Spinal cord (tissue), 10 donors: Measurements from ENCODE around the gene ITGA1. TPM values are rescaled to one million over a fixed set of nuclear protein-coding genes. Genes with fewer than 3 reads are reported as not detected.

ENCODE experiments used
- DNase-seq, 6 donors: peaks; one replicate each; pipeline versions ENCODE4 v3.0.0 to v3.0.0-alpha.2; 2013 to 2015; ENCODE audit warnings: low spot score in 6 of 6, low read depth in 4 of 6
- H3K27ac ChIP-seq: one replicate; pipeline ENCODE4 v1.5.1; 2013; ENCODE audit warnings: low read depth, low read length, control low read depth
- H3K27me3 ChIP-seq: one replicate; pipeline ENCODE4 v1.6.1; 2013; ENCODE audit warnings: low read length; ENCODE audit not compliant: control insufficient read depth, insufficient read depth
- H3K36me3 ChIP-seq: one replicate; pipeline ENCODE4 v1.6.1; 2013; ENCODE audit warnings: low read length; ENCODE audit not compliant: control insufficient read depth, insufficient read depth
- H3K4me1 ChIP-seq: one replicate; pipeline ENCODE4 v1.6.1; 2013; ENCODE audit warnings: low read length; ENCODE audit not compliant: control insufficient read depth, insufficient read depth
- H3K4me3 ChIP-seq: one replicate; pipeline ENCODE4 v1.5.1; 2013; ENCODE audit warnings: low read depth, low read length, control low read depth
- H3K9me3 ChIP-seq: one replicate; pipeline ENCODE4 v1.6.1; 2013; ENCODE audit warnings: low read length; ENCODE audit not compliant: control insufficient read depth, insufficient read depth
- WGBS: methylation state at CpG from one replicate; pipeline ENCODE4 v1.1.5; 2013; ENCODE audit warnings: missing lambda C conversion rate; ENCODE audit not compliant: insufficient coverage; 5-methylcytosine and 5-hydroxymethylcytosine counted together
- polyA plus RNA-seq, 2 donors: library from polyadenylated mRNA; unstranded; fragments of 120-200 nt; gene quantifications; one replicate each; pipeline ENCODE4 v1.2.1, GENCODE V29; 2013; ENCODE audit not compliant: insufficient read length in 2 of 2
- total RNA-seq, 2 donors: library from RNA; depleted of rRNA in 1 of 2; stranded (reverse); fragments of 120-200 nt in 1 of 2; fragments of >200 nt in 1 of 2; gene quantifications; one replicate each; pipeline versions ENCODE4 v1.2.3 to v1.2.4, GENCODE V29; 2013 to 2014
- donor health status: healthy.

The ITGA1 gene
- total and polyA plus RNA-seq, 4 donors: 8.2 to 64.0 (median 17.3) TPM

DNA sequence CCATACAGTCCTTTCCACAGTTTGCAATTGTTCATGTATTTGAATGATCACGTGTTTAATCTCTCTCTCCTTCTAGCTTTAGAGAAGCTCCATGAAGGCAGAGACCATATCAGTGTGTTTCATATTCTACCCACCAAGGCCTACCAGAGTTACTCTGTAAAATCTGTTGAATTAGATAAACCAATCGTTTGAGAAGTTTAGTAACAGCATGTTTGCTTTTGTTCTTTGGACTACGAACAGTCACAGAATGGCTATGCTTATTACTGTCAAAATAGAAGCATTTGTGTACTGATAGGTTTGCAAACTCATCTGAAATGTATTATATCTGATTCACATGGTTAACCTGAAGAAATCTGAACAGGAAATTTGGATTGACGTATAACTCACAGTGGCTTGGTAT, 93.8 kb downstream of the ITGA1 start:
- Histone ChIP-seq H3K27ac (no peak overlapping the region), H3K27me3 (no peaks in the 10 kb centered on the region)
- WGBS: 80% methylated on average over 1 of the region's 4 CpGs

DNA sequence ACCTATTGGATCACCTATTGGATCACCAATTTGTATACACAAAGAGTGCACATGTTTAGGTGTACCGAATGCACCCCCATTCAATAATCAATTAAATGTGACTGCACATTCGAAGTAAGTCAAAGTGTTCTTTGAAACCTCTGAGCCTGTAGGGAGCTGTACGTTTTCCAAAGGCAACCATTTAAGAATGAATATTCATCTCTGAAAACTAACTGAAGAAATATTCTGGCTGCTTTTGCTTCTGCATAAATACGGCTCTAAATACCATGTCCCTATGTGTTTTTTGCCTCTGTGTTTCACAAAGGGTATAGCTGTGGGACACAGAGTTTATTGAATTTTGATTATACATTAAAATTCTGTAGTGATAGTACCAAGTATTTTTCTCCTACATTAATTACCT, 95.4 kb downstream of the ITGA1 start:
- no peak overlapping the region for H3K4me3 ChIP-seq
- no peaks in the 10 kb centered on the region for H3K36me3 ChIP-seq
- 86% methylated on average over 3 of the region's 4 CpGs for WGBS
- H3K27me3 ChIP-seq: no peaks in the 10 kb centered on the region
- no peaks in the 10 kb centered on the region for H3K4me1 ChIP-seq
- no peak overlapping the region for H3K27ac ChIP-seq
- no peaks in the 10 kb centered on the region for H3K9me3 ChIP-seq
- no peak for DNase-seq

More for the DNA sequence above, 93.8 kb downstream of the ITGA1 start:
- no peaks in the 10 kb centered on the region for H3K36me3 ChIP-seq
- no peaks in the 10 kb centered on the region for H3K9me3 ChIP-seq
- DNase-seq: no peak
- H3K4me3 ChIP-seq: no peak overlapping the region
- no peaks in the 10 kb centered on the region for H3K4me1 ChIP-seq

DNA sequence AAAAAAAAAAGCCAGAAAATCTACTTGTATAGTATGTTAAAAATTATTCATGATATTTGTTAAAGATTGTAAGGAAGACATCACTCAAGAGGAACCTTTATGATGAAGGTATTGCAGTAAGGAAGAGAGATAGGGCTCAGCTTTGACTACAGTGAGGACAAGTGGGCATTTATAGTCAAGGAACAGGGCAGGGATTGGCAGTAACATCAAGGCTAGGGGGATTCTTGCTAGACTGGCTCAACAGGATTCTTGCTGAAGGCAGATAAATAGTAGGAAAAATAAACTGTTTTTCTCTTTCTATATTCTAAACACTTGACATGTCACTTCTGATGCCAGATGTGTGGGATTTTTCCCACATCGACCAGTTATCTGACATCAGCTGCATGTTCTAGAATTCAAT, 96.7 kb downstream of the ITGA1 start:
- DNase-seq: no peak
- Histone ChIP-seq H3K27me3 (no peaks in the 10 kb centered on the region), H3K4me1 (no peaks in the 10 kb centered on the region), H3K4me3 (no peak overlapping the region), H3K9me3 (no peaks in the 10 kb centered on the region), H3K27ac (no peak overlapping the region), H3K36me3 (no peaks in the 10 kb centered on the region)
- WGBS: 83% methylated on average over 1 of the region's 1 CpG

DNA sequence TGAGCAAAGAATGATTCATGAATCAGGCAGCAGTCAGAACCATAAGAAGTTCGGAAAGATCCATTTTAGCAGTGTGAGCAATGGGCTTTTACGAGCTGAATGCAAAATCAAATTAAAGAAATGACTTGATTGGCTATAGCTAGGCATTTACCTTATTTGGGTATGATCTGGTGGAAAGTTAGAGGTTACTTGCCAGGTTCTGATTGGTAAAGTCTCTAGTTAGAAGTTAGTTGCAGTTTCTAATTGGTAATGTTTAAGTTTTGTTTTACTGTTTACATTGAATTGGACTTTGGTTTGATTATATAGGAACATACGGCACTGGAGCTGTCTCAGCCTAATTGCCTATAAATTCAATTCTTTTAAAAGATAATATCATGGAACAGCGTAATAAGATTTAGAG, 97.9 kb downstream of the ITGA1 start:
- no peaks in the 10 kb centered on the region for H3K36me3 ChIP-seq
- DNase-seq: no peak
- no peaks in the 10 kb centered on the region for H3K4me1 ChIP-seq
- H3K4me3 ChIP-seq: no peak overlapping the region
- H3K27ac ChIP-seq: no peak overlapping the region
- WGBS: 100% methylated on average over 3 of the region's 4 CpGs
- H3K27me3 ChIP-seq: no peaks in the 10 kb centered on the region
- H3K9me3 ChIP-seq: no peaks in the 10 kb centered on the region

DNA sequence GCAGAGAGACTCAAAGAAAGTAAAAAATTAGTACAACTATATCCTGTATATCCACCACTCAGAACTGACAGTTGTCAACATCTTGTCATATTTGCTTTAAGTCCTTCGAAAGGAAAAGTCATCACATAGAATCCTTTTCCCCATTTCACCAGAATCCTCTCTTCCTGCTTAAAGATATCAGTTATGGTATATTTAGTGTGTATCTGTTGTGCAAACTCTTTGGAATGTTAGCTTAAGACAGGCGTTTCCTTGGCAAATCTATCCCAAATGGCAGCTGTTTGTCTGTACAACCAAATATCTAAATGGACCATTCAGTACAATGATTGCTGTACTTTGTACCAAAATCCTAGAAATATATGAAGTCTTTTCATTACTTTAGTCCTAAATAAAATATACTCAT, 98.5 kb downstream of the ITGA1 start:
- H3K27me3 ChIP-seq: no peaks in the 10 kb centered on the region
- no peaks in the 10 kb centered on the region for H3K9me3 ChIP-seq
- H3K4me1 ChIP-seq: no peaks in the 10 kb centered on the region
- H3K4me3 ChIP-seq: no peak overlapping the region
- no peaks in the 10 kb centered on the region for H3K36me3 ChIP-seq
- DNase-seq: no peak
- WGBS: no CpG with 5 or more reads among the region's 2 CpGs
- H3K27ac ChIP-seq: no peak overlapping the region

DNA sequence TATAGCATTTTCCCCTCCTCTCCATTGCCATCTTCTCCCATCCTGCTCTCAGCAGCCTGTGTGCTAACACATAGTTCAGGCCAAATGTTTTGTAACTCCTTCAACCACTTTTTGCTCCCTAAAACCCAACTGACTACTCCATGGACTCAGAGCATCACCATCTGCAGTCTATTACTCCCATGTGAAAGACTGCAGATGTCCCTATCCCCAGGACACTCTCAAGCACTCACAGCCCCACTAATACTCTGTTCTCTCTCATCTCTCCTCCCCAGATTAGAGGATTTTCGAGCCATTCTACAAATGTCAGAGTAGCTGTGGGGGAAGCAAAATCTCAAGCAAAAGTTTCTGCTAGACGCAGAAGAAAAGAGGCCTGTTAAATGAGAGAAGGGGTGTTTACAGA, 99.3 kb downstream of the ITGA1 start:
- no CpG with 5 or more reads among the region's 2 CpGs for WGBS
- Histone ChIP-seq H3K27me3 (no peaks in the 10 kb centered on the region), H3K4me3 (no peak overlapping the region), H3K9me3 (no peaks in the 10 kb centered on the region), H3K36me3 (no peaks in the 10 kb centered on the region), H3K4me1 (no peaks in the 10 kb centered on the region), H3K27ac (no peak overlapping the region)
- no peak for DNase-seq

DNA sequence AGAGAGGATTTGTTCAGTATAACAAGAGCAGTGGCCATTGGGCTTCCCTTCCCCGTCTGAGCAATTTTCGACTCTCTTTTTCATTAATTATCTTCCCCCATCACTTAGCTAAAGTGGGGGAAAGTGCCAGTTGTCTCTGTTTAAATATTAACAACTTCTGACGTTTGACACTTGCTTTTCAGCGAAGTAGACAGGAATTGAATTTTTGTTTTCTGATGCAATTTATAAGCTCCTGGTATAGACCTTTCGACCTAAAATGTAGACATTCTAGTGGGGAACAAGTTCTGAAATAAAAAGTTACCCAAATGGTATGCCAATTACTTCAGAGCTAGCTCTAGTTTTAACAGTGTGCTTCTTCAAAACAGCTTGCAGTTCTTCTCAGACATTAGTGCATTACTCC, 100.6 kb downstream of the ITGA1 start:
- no peaks in the 10 kb centered on the region for H3K27me3 ChIP-seq
- H3K36me3 ChIP-seq: no peaks in the 10 kb centered on the region
- H3K27ac ChIP-seq: no peak overlapping the region
- H3K9me3 ChIP-seq: no peaks in the 10 kb centered on the region
- no CpG with 5 or more reads among the region's 5 CpGs for WGBS
- H3K4me1 ChIP-seq: no peaks in the 10 kb centered on the region
- no peak for DNase-seq
- no peak overlapping the region for H3K4me3 ChIP-seq

DNA sequence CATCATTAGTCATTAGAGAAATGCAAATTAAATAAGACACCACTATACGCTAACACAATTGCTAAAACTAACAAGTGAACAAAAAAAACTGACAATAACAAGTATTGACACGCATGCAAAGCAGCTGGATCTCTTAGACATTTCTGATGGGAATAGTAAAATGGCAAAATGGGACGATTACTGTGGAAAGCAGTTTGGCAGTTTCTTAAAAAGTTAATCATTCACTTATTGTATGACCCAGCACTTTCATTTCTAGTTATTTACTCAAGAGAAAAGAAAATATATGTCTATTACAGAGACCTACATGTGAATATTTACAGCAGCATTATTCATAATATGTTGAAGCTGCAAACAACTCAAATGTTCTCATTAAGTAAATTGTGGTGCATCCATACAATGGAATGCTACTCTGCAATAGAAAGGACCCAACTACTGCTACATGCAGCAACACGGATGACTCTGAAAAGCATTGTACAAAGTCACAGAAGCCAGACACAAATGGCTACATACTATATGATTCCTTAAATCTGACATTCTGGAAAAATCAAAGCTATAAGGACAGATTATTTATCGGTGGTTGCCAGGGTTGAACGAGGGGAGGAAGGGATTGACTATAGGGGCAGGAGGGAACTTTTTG, 104.6 kb downstream of the ITGA1 start:
- DNase-seq: no peak
- H3K4me1 ChIP-seq: no peaks in the 10 kb centered on the region
- H3K36me3 ChIP-seq: no peaks in the 10 kb centered on the region
- H3K27ac ChIP-seq: peak overlapping the region; percentile 65
- no peak overlapping the region for H3K4me3 ChIP-seq
- no peaks in the 10 kb centered on the region for H3K9me3 ChIP-seq
- 60% methylated on average over 1 of the region's 6 CpGs for WGBS
- H3K27me3 ChIP-seq: no peaks in the 10 kb centered on the region

DNA sequence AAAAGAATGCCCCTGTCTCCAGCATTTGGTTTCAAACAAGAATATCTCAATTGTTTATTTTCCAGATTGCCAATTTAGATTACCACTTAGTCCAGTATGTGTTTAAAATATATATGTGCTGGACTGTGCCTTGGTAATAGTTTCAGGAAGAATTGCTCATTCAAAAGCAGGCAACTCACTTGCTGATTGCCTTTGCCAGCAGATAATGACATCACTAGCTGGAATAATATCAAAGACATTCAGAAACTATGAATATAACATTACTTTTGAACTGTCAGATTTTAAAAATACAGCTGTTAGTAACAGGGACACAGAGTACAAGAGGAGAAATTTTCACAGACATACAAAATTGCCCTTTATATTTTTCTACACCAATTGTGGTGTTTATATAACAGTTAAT, 105.4 kb downstream of the ITGA1 start:
- no peaks in the 10 kb centered on the region for H3K4me1 ChIP-seq
- no peaks in the 10 kb centered on the region for H3K36me3 ChIP-seq
- H3K9me3 ChIP-seq: no peaks in the 10 kb centered on the region
- no peaks in the 10 kb centered on the region for H3K27me3 ChIP-seq
- DNase-seq: peak in 2 of 6 donors; percentile 26 to 58
- no peak overlapping the region for H3K4me3 ChIP-seq
- peak overlapping the region; percentile 65 for H3K27ac ChIP-seq

DNA sequence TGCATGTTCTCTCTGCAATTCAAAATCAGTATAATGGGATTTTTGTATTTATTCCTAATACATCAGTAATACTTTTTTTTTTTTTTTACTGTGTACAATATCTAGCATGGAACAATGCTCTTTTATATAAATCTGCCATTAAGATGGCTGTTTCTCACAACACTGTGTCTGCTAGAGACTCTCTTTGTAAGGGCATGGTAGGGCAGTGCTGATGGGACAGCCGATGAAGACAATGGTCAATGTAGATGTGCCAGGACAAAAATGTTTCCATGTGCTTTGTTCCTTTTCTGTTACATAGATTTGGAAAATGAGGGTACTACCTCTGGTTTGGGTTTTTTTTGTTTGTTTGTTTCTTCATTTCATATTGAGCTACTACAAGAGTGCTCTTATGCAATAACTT, 106.1 kb downstream of the ITGA1 start:
- H3K9me3 ChIP-seq: no peaks in the 10 kb centered on the region
- WGBS: no CpG with 5 or more reads among the region's 1 CpG
- DNase-seq: no peak
- H3K4me1 ChIP-seq: no peaks in the 10 kb centered on the region
- H3K4me3 ChIP-seq: no peak overlapping the region
- H3K36me3 ChIP-seq: no peaks in the 10 kb centered on the region
- H3K27me3 ChIP-seq: no peaks in the 10 kb centered on the region
- peak overlapping the region; percentile 62 for H3K27ac ChIP-seq
